Ovary (tissue), 3 donors: ENCODE data around the gene CERS6.

ENCODE experiments used
- EP300 ChIP-seq: sonication (generic); formaldehyde crosslinking; IDR thresholded peaks from one replicate; pipeline ENCODE4 v1.6.1; 2017; ENCODE audit warnings: antibody characterized with exemption
- POLR2A ChIP-seq: fragments of 450-650 bp; IDR thresholded peaks from one replicate; pipeline ENCODE4 v1.6.1; 2017; ENCODE audit warnings: antibody characterized with exemption, mild to moderate bottlenecking, moderate library complexity
- TF ChIP-seq, protein P1 (sequence below), 3 donors: fragments of 450-650 bp in 2 of 3; fragments of 200-600 bp in 1 of 3; IDR thresholded peaks; one replicate each; pipeline versions ENCODE4 v1.5.1 to v1.8.0; 2016 to 2022; ENCODE audit warnings: antibody characterized with exemption in 3 of 3, mild to moderate bottlenecking in 1 of 3
- donor health status: DM: no; HTN: no; CAD: no.

DNA sequence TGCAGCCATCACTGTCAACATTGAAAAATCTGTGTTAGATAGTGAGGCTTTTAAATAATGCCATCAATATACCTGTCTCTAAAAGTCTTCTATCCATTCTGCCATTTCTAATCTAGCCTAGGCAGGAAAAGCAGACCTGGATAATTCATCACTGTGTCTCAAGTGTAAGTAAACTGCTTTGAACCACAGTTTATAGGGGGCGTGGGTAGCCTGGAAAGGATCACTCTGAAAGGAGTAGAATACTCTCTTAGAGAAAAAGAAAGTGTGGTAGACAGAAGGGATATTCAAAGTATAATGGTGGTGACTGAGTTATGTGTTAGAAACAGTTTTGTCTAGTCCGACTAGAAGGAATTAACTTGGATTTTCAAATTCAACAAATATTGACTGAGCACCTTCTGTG is 40.8 kb downstream of the CERS6 start:
- TF ChIP-seq, protein P1, sequence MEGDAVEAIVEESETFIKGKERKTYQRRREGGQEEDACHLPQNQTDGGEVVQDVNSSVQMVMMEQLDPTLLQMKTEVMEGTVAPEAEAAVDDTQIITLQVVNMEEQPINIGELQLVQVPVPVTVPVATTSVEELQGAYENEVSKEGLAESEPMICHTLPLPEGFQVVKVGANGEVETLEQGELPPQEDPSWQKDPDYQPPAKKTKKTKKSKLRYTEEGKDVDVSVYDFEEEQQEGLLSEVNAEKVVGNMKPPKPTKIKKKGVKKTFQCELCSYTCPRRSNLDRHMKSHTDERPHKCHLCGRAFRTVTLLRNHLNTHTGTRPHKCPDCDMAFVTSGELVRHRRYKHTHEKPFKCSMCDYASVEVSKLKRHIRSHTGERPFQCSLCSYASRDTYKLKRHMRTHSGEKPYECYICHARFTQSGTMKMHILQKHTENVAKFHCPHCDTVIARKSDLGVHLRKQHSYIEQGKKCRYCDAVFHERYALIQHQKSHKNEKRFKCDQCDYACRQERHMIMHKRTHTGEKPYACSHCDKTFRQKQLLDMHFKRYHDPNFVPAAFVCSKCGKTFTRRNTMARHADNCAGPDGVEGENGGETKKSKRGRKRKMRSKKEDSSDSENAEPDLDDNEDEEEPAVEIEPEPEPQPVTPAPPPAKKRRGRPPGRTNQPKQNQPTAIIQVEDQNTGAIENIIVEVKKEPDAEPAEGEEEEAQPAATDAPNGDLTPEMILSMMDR (IDR thresholded peaks at IDR 0.05) = no peak
- no peak for TF ChIP-seq POLR2A
- TF ChIP-seq EP300 = no peak
